IMR-90 (cell line): ENCODE results near the gene BLOC1S6. TPM values are rescaled to one million over a fixed set of nuclear protein-coding genes. Genes with fewer than 3 reads are reported as not detected.

ENCODE experiments used
- ATAC-seq: fragments of 200-7000 bp; cut with Tn5 transposase; 2 replicates; pipeline ENCODE4 v1.9.1; 2020; ENCODE audit warnings: low read depth, mild to moderate bottlenecking, moderate library complexity
- BruUV-seq: library from RNA; stranded (reverse); fragments of 400-500 nt; replicated peaks from 2 replicates; lab custom pipeline; 2021; lab: Mats Ljungman, UMichigan
- CTCF ChIA-PET: fragments of 300-600 bp; formaldehyde crosslinking; extraction: SDS; loops from one replicate; lab custom pipeline; 2021; ENCODE audit warnings: antibody characterized with exemption; lab: Yijun Ruan, JAX
- POLR2A ChIA-PET: fragments of 300-600 bp; sonication (Branson Sonifier 250); formaldehyde crosslinking; loops from one replicate; lab custom pipeline; 2022; ENCODE audit warnings: antibody characterized with exemption; ENCODE audit not compliant: unreplicated experiment; lab: Charles Lee
- DNase-seq: peaks from one replicate; pipeline ENCODE4 v3.0.0; 2013
- H2AFZ ChIP-seq: replicated peaks from 2 replicates; pipeline ENCODE3; 2013; ENCODE audit warnings: low read length, mild to moderate bottlenecking; ENCODE audit not compliant: poor library complexity
- H2AK5ac ChIP-seq: 2 replicates; pipeline ENCODE4 v1.6.1; 2013; ENCODE audit warnings: low read depth, low read length, inconsistent platforms
- H2AK9ac ChIP-seq: replicated peaks from 2 replicates; pipeline ENCODE3; 2013; ENCODE audit warnings: mild to moderate bottlenecking, low read depth, low read length, moderate library complexity; ENCODE audit not compliant: poor library complexity
- H2BK120ac ChIP-seq: 2 replicates; pipeline ENCODE4 v1.6.1; 2013; ENCODE audit warnings: low read depth, low read length, inconsistent platforms
- H2BK15ac ChIP-seq: 3 replicates; pipeline ENCODE4 v1.6.1; 2013; ENCODE audit warnings: low read depth, low read length, inconsistent platforms
- H2BK20ac ChIP-seq: 2 replicates; pipeline ENCODE4 v1.6.1; 2013; ENCODE audit warnings: low read depth, mild to moderate bottlenecking, inconsistent platforms, low read length, moderate library complexity
- H2BK5ac ChIP-seq: 2 replicates; pipeline ENCODE4 v1.6.1; 2013; ENCODE audit warnings: mild to moderate bottlenecking, low read depth, low read length, inconsistent platforms; ENCODE audit not compliant: poor library complexity, severe bottlenecking
- H3K14ac ChIP-seq: replicated peaks from 2 replicates; pipeline ENCODE4 v1.6.1; 2013; ENCODE audit warnings: low read depth, low read length, inconsistent platforms
- H3K18ac ChIP-seq: 2 replicates; pipeline ENCODE4 v1.6.1; 2013; ENCODE audit warnings: low read depth, low read length, control low read depth
- H3K23ac ChIP-seq: 2 replicates; pipeline ENCODE4 v1.6.1; 2013; ENCODE audit warnings: low read depth, low read length, inconsistent platforms
- H3K27ac ChIP-seq: 2 replicates; pipeline ENCODE4 v1.5.1; 2013; ENCODE audit warnings: mild to moderate bottlenecking, control low read depth, low read length; ENCODE audit not compliant: insufficient read depth
- H3K27me3 ChIP-seq: 2 replicates; pipeline ENCODE4 v1.6.1; 2013; ENCODE audit warnings: low read length; ENCODE audit not compliant: control insufficient read depth, insufficient read depth
- H3K36me3 ChIP-seq: 2 replicates; pipeline ENCODE4 v1.6.1; 2013; ENCODE audit warnings: low read length, mixed read lengths; ENCODE audit not compliant: control insufficient read depth, insufficient read depth
- H3K4ac ChIP-seq: 2 replicates; pipeline ENCODE4 v1.6.1; 2013; ENCODE audit warnings: low read depth, low read length, inconsistent platforms
- H3K4me1 ChIP-seq: 2 replicates; pipeline ENCODE4 v1.6.1; 2013; ENCODE audit warnings: low read length, mixed read lengths; ENCODE audit not compliant: control insufficient read depth, insufficient read depth
- H3K4me2 ChIP-seq: 2 replicates; pipeline ENCODE4 v1.6.1; 2013; ENCODE audit warnings: low read depth, mild to moderate bottlenecking, control low read depth, low read length, moderate library complexity
- H3K4me3 ChIP-seq: 2 replicates; pipeline ENCODE4 v1.5.1; 2013; ENCODE audit warnings: low read depth, mild to moderate bottlenecking, control low read depth, low read length, moderate library complexity; ENCODE audit not compliant: insufficient read depth
- H3K56ac ChIP-seq: 2 replicates; pipeline ENCODE4 v1.6.1; 2013; ENCODE audit warnings: low read length, inconsistent platforms; ENCODE audit not compliant: insufficient read depth; ENCODE audit errors: extremely low read depth
- H3K79me1 ChIP-seq, 2 experiments: 2 replicates each; pipeline ENCODE4 v1.6.1; 2013; ENCODE audit warnings: low read length in 2 of 2, inconsistent platforms in 1 of 2, low read depth in 1 of 2
- H3K9ac ChIP-seq: 2 replicates; pipeline ENCODE4 v1.6.1; 2013; ENCODE audit warnings: low read depth, low read length, control low read depth
- H3K9me1 ChIP-seq: 2 replicates; pipeline ENCODE4 v1.6.1; 2013; ENCODE audit warnings: low read length, inconsistent platforms; ENCODE audit not compliant: insufficient read depth
- H3K9me3 ChIP-seq: 2 replicates; pipeline ENCODE4 v1.6.1; 2013; ENCODE audit warnings: low read length; ENCODE audit not compliant: control insufficient read depth, insufficient read depth
- H4K20me1 ChIP-seq: 2 replicates; pipeline ENCODE4 v1.6.1; 2013; ENCODE audit warnings: low read length, inconsistent platforms; ENCODE audit not compliant: insufficient read depth
- H4K5ac ChIP-seq: 2 replicates; pipeline ENCODE4 v1.6.1; 2013; ENCODE audit warnings: mild to moderate bottlenecking, low read depth, low read length, control low read depth
- H4K8ac ChIP-seq, 2 experiments: 2 replicates each; pipeline ENCODE4 v1.6.1; 2013; ENCODE audit warnings: low read depth in 2 of 2, low read length in 2 of 2, control low read depth in 1 of 2, inconsistent platforms in 1 of 2
- H4K91ac ChIP-seq: 2 replicates; pipeline ENCODE4 v1.6.1; 2013; ENCODE audit warnings: low read depth, low read length, inconsistent platforms; ENCODE audit not compliant: insufficient read depth
- BHLHE40 ChIP-seq: fragments of 150-350 bp; IDR thresholded peaks from 2 replicates; pipeline ENCODE4 v1.6.1; 2016; ENCODE audit warnings: mild to moderate bottlenecking, low read depth, low read length
- CEBPB ChIP-seq: IDR thresholded peaks from 2 replicates; pipeline ENCODE4 v1.6.1; 2012; ENCODE audit warnings: low read depth, low read length, improper control_type of control experiment
- FOS ChIP-seq: fragments of 150-350 bp; IDR thresholded peaks from 2 replicates; pipeline ENCODE4 v1.6.1; 2016; ENCODE audit warnings: low read depth, low read length
- MAZ ChIP-seq: IDR thresholded peaks from 2 replicates; pipeline ENCODE4 v1.6.1; 2012; ENCODE audit warnings: low read depth, mild to moderate bottlenecking, low read length, improper control_type of control experiment, moderate library complexity, borderline replicate concordance
- MXI1 ChIP-seq: IDR thresholded peaks from 2 replicates; pipeline ENCODE4 v1.6.1; 2012; ENCODE audit warnings: low read depth, mild to moderate bottlenecking, low read length, moderate library complexity, borderline replicate concordance
- RAD21 ChIP-seq: IDR thresholded peaks from 2 replicates; pipeline ENCODE4 v1.6.1; 2012; ENCODE audit warnings: low read length, improper control_type of control experiment
- RFX5 ChIP-seq: IDR thresholded peaks from 2 replicates; pipeline ENCODE4 v1.8.0; 2012; ENCODE audit warnings: low read depth, mild to moderate bottlenecking, low read length, moderate library complexity
- SMC3 ChIP-seq: fragments of 150-350 bp; IDR thresholded peaks from 2 replicates; pipeline ENCODE4 v1.6.1; 2016; ENCODE audit warnings: low read depth, mild to moderate bottlenecking, antibody characterized with exemption, low read length, moderate library complexity
- WGBS, 2 experiments: methylation state at CpG; one replicate each; pipeline versions ENCODE4 v1.1.5 to v1.1.7; 2013; ENCODE audit warnings: missing lambda C conversion rate in 2 of 2; ENCODE audit not compliant: insufficient read length in 1 of 2; ENCODE audit errors: extremely low coverage in 2 of 2; 5-methylcytosine and 5-hydroxymethylcytosine counted together
- dilution Hi-C: fragments of 300-500 bp; cut with HindIII; formaldehyde crosslinking; loops from one replicate; pipeline ENCODE4 v1.14.3; 2018; ENCODE audit warnings: low sequenced_read_pairs; ENCODE audit not compliant: unreplicated experiment
- in situ Hi-C: fragments of 300-500 bp; cut with MboI; formaldehyde crosslinking; loops from 3 replicates; pipeline ENCODE4 v1.14.3; 2019; ENCODE audit warnings: low sequenced_read_pairs, inconsistent platforms, mixed read lengths
- intact Hi-C: fragments of 100-400 bp; cut with micrococcal nuclease; formaldehyde crosslinking; loops from 2 replicates; pipeline ENCODE4 v1.10.0; 2022
- polyA plus RNA-seq, 3 experiments: library from polyadenylated mRNA; depleted of rRNA; stranded (reverse); fragments of >200 nt; gene quantifications; 2 replicates each; pipeline ENCODE4 v1.2.3, GENCODE V29; 2012; ENCODE audit warnings: low replicate concordance in 1 of 3
- total RNA-seq: library from RNA; depleted of rRNA; stranded (reverse); fragments of >200 nt; gene quantifications from 2 replicates; pipeline ENCODE4 v1.2.3, GENCODE V29; 2012
- TF ChIP-seq, protein P1 (sequence below): fragments of 150-350 bp; IDR thresholded peaks from 2 replicates; pipeline ENCODE4 v1.6.1; 2016; ENCODE audit warnings: low read depth, mild to moderate bottlenecking, low read length, moderate library complexity, borderline replicate concordance

BLOC1S6 gene
- total and polyA plus RNA-seq, 2 of the 4 experiments (the other 2 are of a cell fraction) = 21.7 to 40.9 TPM

DNA sequence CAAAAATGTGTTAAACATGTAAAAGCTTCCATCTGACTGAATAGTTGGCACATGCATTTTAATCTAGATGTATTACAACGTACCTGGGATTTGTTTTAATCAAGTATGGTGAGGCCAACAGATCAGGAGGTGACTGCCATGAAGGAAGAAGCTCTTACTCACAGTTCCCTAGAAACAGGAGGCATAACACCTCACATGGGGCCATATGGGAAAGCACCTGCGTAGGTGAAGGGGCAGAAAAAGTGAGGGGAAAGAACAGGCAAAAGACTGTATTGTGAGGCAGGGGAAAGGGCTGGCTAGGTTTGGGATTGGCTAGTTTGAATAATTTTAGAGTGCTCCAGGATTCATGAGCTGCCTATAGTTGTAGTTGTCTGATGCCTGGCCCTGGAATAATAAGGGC is 57.3 kb downstream of the BLOC1S6 start:
- Histone ChIP-seq H2BK5ac (peak overlapping the region; percentile 84), H3K79me1 (peaks cover 8 to 26% of the 10 kb centered on the region in 2 experiments; a peak in 3 of 4 replicates), H3K4me2 (no peak overlapping the region), H2AK9ac (no peak overlapping the region), H4K8ac (0 out of 4 replicates have a peak overlapping the region, but pooled peaks of 1 of the 2 experiments have one; percentile 75), H2AK5ac (peak overlapping the region; percentile 72), H2AFZ (no peak overlapping the region), H2BK20ac (no peak overlapping the region), H4K5ac (no peak overlapping the region; the same call in 1 of the 2 replicates), H3K4me3 (no peak overlapping the region), H3K14ac (peak overlapping the region; percentile 86; the same call in 1 of the 2 replicates), H3K4ac (peak overlapping the region; percentile 53; the same call in 1 of the 2 replicates), H3K23ac (no peak overlapping the region), H2BK120ac (peak overlapping the region; percentile 42; the same call in 1 of the 2 replicates), H3K27me3 (no peaks in the 10 kb centered on the region), H3K4me1 (peaks cover 25% of the 10 kb centered on the region), H3K36me3 (no peaks in the 10 kb centered on the region), H3K9ac (no peak overlapping the region), H3K56ac (no peak overlapping the region), H3K9me3 (no peaks in the 10 kb centered on the region), H2BK15ac (peak overlapping the region; percentile 33; the same call in 1 of the 3 replicates), H4K91ac (no peak overlapping the region; the same call in 1 of the 2 replicates), H3K9me1 (peaks cover 25% of the 10 kb centered on the region), H3K27ac (no peak overlapping the region), H4K20me1 (peaks cover 8% of the 10 kb centered on the region; the same call in 1 of the 2 replicates), H3K18ac (no peak overlapping the region)
- CTCF ChIA-PET = interaction anchor here (1.5 to 1.6 kb wide), 2 partner anchors 16 to 30 kb away, joined by 3 to 5 read pairs; no protein-coding TSS in a partner anchor
- dilution Hi-C loops (no loop called here), in situ Hi-C loops (no loop called here), intact Hi-C loops (no loop called here)
- POLR2A ChIA-PET = no interaction called here
- DNase-seq (no peak), ATAC-seq (no peak)
- no CpG with 5 or more reads among the region's 2 CpGs for WGBS, 2 experiments
- no TSS peak for BruUV-seq
- TF ChIP-seq RAD21 (no peak), MAZ (no peak), SMC3 (no peak), BHLHE40 (no peak), MXI1 (no peak), RFX5 (no peak), CEBPB (no peak), FOS (no peak)
- TF ChIP-seq, protein P1, sequence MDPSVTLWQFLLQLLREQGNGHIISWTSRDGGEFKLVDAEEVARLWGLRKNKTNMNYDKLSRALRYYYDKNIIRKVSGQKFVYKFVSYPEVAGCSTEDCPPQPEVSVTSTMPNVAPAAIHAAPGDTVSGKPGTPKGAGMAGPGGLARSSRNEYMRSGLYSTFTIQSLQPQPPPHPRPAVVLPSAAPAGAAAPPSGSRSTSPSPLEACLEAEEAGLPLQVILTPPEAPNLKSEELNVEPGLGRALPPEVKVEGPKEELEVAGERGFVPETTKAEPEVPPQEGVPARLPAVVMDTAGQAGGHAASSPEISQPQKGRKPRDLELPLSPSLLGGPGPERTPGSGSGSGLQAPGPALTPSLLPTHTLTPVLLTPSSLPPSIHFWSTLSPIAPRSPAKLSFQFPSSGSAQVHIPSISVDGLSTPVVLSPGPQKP = no peak
